Left lobe of liver (tissue), 2 donors: Measurements from ENCODE around the gene KRT85. TPM values are rescaled to one million over a fixed set of nuclear protein-coding genes. Genes with fewer than 3 reads are reported as not detected.

Source experiments
- ATAC-seq: fragments of 200-7000 bp; cut with Tn5 transposase; one replicate; pipeline ENCODE4 v1.9.1; 2020; ENCODE audit warnings: mild to moderate bottlenecking, moderate library complexity
- DNase-seq: peaks from one replicate; pipeline ENCODE4 v3.0.0-alpha.2; 2020; ENCODE audit warnings: low spot score
- total RNA-seq: library from RNA; stranded (reverse); gene quantifications from one replicate; pipeline ENCODE4 v1.2.1, GENCODE V29; 2021
- donor health status: DM: no; HTN: no; CAD: no; lungs with moderate emphysema.
- donor health status: DM: no; HTN: yes; CAD: no.

Gene KRT85
- total RNA-seq, 1 donor from 2014 or later: not detected

GRCh38 chr12:52369211-52369610 lies 1.9 kb upstream of the KRT85 start:
- DNase-seq (no peak), ATAC-seq (no peak)

GRCh38 chr12:52368508-52368907 lies 1.2 kb upstream of the KRT85 start:
- ATAC-seq (no peak), DNase-seq (no peak)

- no peak for ATAC-seq
Measured at GRCh38 chr12:52367876-52368275, 595 bp upstream of the KRT85 start.

GRCh38 chr12:52364901-52365489 lies 2.3 kb downstream of the KRT85 start:
- DNase-seq: no peak
- no peak for ATAC-seq

More at GRCh38 chr12:52367876-52368275, 595 bp upstream of the KRT85 start:
- no peak for DNase-seq

GRCh38 chr12:52364061-52364460 lies 3.2 kb downstream of the KRT85 start:
- ATAC-seq: no peak
- DNase-seq: no peak

- DNase-seq (peak; percentile 75), ATAC-seq (peak; percentile 94)
Measured at GRCh38 chr12:52363111-52363679, 4.1 kb downstream of the KRT85 start.

GRCh38 chr12:52362118-52362726 lies 5.1 kb downstream of the KRT85 start:
- ATAC-seq (no peak), DNase-seq (no peak)

GRCh38 chr12:52361553-52361952 lies 5.7 kb downstream of the KRT85 start:
- ATAC-seq (no peak), DNase-seq (no peak)

- no peak for ATAC-seq
- no peak for DNase-seq
Measured at GRCh38 chr12:52360663-52361271, 6.5 kb downstream of the KRT85 start.

- DNase-seq (no peak), ATAC-seq (no peak)
Measured at GRCh38 chr12:52360106-52360662, 7.1 kb downstream of the KRT85 start.

GRCh38 chr12:52359621-52360061 lies 7.6 kb downstream of the KRT85 start:
- no peak for DNase-seq
- no peak for ATAC-seq

- ATAC-seq: no peak
- no peak for DNase-seq
Measured at GRCh38 chr12:52358575-52359350, 8.5 kb downstream of the KRT85 start.

- ATAC-seq: no peak
- DNase-seq: no peak
Measured at GRCh38 chr12:52356762-52357580, 10.3 kb downstream of the KRT85 start.

- no peak for DNase-seq
Measured at GRCh38 chr12:52356031-52356761, 11.1 kb downstream of the KRT85 start.

GRCh38 chr12:52355176-52355575 lies 12.1 kb downstream of the KRT85 start:
- ATAC-seq (no peak), DNase-seq (no peak)

More at GRCh38 chr12:52356031-52356761, 11.1 kb downstream of the KRT85 start:
- no peak for ATAC-seq

- no peak for DNase-seq
- no peak for ATAC-seq
Measured at GRCh38 chr12:52354200-52354599, 13.1 kb downstream of the KRT85 start.

- ATAC-seq: no peak
- no peak for DNase-seq
Measured at GRCh38 chr12:52353766-52354165, 13.5 kb downstream of the KRT85 start.

GRCh38 chr12:52352951-52353350 lies 14.3 kb downstream of the KRT85 start:
- ATAC-seq: no peak
- DNase-seq: no peak
